GM12878 (cell line): ENCODE data around the gene MAN2A1. TPM values are rescaled to one million over a fixed set of nuclear protein-coding genes. Genes with fewer than 3 reads are reported as not detected.

Experiments
- ATAC-seq: fragments of 200-7000 bp; cut with Tn5 transposase; 3 replicates; pipeline ENCODE4 v1.9.1; 2020; ENCODE audit warnings: mild to moderate bottlenecking, moderate library complexity
- BruUV-seq: library from RNA; stranded (reverse); fragments of 400-500 nt; replicated peaks from 2 replicates; lab custom pipeline; 2021; lab: Mats Ljungman, UMichigan
- CTCF ChIA-PET: fragments of 300-600 bp; sonication (Branson Sonifier 250); formaldehyde crosslinking; extraction: SDS; loops from one replicate; lab custom pipeline; 2021; ENCODE audit warnings: inconsistent platforms; lab: Yijun Ruan, JAX
- POLR2A ChIA-PET: fragments of 350-600 bp; formaldehyde crosslinking; extraction: SDS; loops from one replicate; lab custom pipeline; 2021; ENCODE audit warnings: inconsistent platforms; lab: Charles Lee
- RAD21 ChIA-PET: fragments of 300-600 bp; sonication (Branson Sonifier 250); formaldehyde crosslinking; loops from one replicate; lab custom pipeline; 2023; ENCODE audit warnings: antibody characterized with exemption; ENCODE audit not compliant: unreplicated experiment; lab: Charles Lee
- SMC1A ChIA-PET: fragments of 300-600 bp; sonication (Branson Sonifier 250); formaldehyde crosslinking; loops from one replicate; lab custom pipeline; 2023; ENCODE audit not compliant: unreplicated experiment, uncharacterized antibody; lab: Charles Lee
- DNase-seq: peaks from one replicate; pipeline ENCODE4 v3.0.0-alpha.2; 2011; ENCODE audit warnings: low read depth, low spot score
- FAIRE-seq: peaks from 3 replicates; lab custom pipeline; 2011; peaks lifted over from hg19 to GRCh38; lab: Jason Lieb, UNC
- H2AFZ ChIP-seq: 2 replicates; pipeline ENCODE4 v1.6.0; 2011; ENCODE audit warnings: low read depth, low read length, control low read depth; ENCODE audit not compliant: control insufficient read depth
- H3K27ac ChIP-seq: 2 replicates; pipeline ENCODE4 v1.5.1; 2011; ENCODE audit warnings: control low read depth; ENCODE audit not compliant: control insufficient read depth, insufficient read depth
- H3K27me3 ChIP-seq, 2 experiments: replicated peaks in 1 of 2; 2 replicates each; pipeline versions ENCODE4 v1.6.0 to v1.6.1; 2011; ENCODE audit warnings: low read length in 1 of 2; ENCODE audit not compliant: control insufficient read depth in 2 of 2, insufficient read depth in 2 of 2
- H3K36me3 ChIP-seq, 2 experiments: 2 replicates each; pipeline ENCODE4 v1.5.1; 2011; ENCODE audit warnings: low read length in 1 of 2; ENCODE audit not compliant: control insufficient read depth in 2 of 2, insufficient read depth in 2 of 2
- H3K4me1 ChIP-seq: 2 replicates; pipeline ENCODE4 v1.6.1; 2011; ENCODE audit warnings: mild to moderate bottlenecking, low read length, moderate library complexity, mixed read lengths; ENCODE audit not compliant: control insufficient read depth, insufficient read depth
- H3K4me2 ChIP-seq: 2 replicates; pipeline ENCODE4 v1.6.0; 2011; ENCODE audit warnings: control low read depth; ENCODE audit not compliant: control insufficient read depth, insufficient read depth
- H3K4me3 ChIP-seq: fragments of 200-600 bp; sonication (generic); 2 replicates; pipeline ENCODE4 v1.5.1; 2016
- H3K79me2 ChIP-seq: 2 replicates; pipeline ENCODE4 v1.6.0; 2011; ENCODE audit warnings: low read length; ENCODE audit not compliant: control insufficient read depth, insufficient read depth
- H3K9ac ChIP-seq: 2 replicates; pipeline ENCODE4 v1.8.0; 2011; ENCODE audit warnings: low read length, control low read depth, mixed read lengths; ENCODE audit not compliant: control insufficient read depth, insufficient read depth
- H3K9me3 ChIP-seq: replicated peaks from 3 replicates; pipeline ENCODE4 v1.5.1; 2011; ENCODE audit warnings: mild to moderate bottlenecking, low read length; ENCODE audit not compliant: control insufficient read depth, insufficient read depth
- H4K20me1 ChIP-seq: 2 replicates; pipeline ENCODE4 v1.6.0; 2011; ENCODE audit not compliant: control insufficient read depth, insufficient read depth
- ATF7 ChIP-seq: fragments of 450-650 bp; IDR thresholded peaks from 2 replicates; pipeline ENCODE4 v1.6.1; 2016; ENCODE audit warnings: low read depth, mild to moderate bottlenecking
- BCL3 ChIP-seq: IDR thresholded peaks from 2 replicates; pipeline ENCODE4 v1.6.1; 2011; ENCODE audit warnings: borderline replicate concordance, low read depth, mild to moderate bottlenecking, moderate library complexity, low read length; ENCODE audit not compliant: insufficient read depth, poor library complexity, severe bottlenecking
- BRCA1 ChIP-seq: IDR thresholded peaks from 2 replicates; pipeline ENCODE4 v1.6.1; 2011; ENCODE audit warnings: low read depth, low read length, improper control_type of control experiment
- CHD2 ChIP-seq: IDR thresholded peaks from 2 replicates; pipeline ENCODE4 v1.6.1; 2011; ENCODE audit warnings: low read depth, low read length, improper control_type of control experiment, borderline replicate concordance
- EZH2 ChIP-seq: IDR thresholded peaks from 2 replicates; pipeline ENCODE4 v1.6.1; 2012; ENCODE audit warnings: low read depth, mild to moderate bottlenecking, control low read depth, inconsistent platforms, low read length, borderline replicate concordance; ENCODE audit not compliant: control insufficient read depth
- IKZF2 ChIP-seq, 2 experiments: fragments of 450-650 bp; IDR thresholded peaks; 2 replicates each; pipeline ENCODE4 v1.6.1; 2017; ENCODE audit warnings: mild to moderate bottlenecking in 2 of 2, moderate library complexity in 2 of 2
- IRF3 ChIP-seq: fragments of 450-650 bp; IDR thresholded peaks from 2 replicates; pipeline ENCODE4 v1.6.1; 2014; ENCODE audit warnings: mild to moderate bottlenecking
- MTA3 ChIP-seq: IDR thresholded peaks from 2 replicates; pipeline ENCODE4 v1.6.1; 2012; ENCODE audit warnings: low read length, inconsistent platforms, borderline replicate concordance
- POLR2A ChIP-seq: IDR thresholded peaks from 2 replicates; pipeline ENCODE4 v1.6.1; 2011; ENCODE audit warnings: low read depth, mild to moderate bottlenecking, low read length
- POU2F2 ChIP-seq: IDR thresholded peaks from 3 replicates; pipeline ENCODE4 v1.6.1; 2011; ENCODE audit warnings: low read depth, mild to moderate bottlenecking, low read length, borderline replicate concordance
- RELB ChIP-seq: fragments of 450-650 bp; IDR thresholded peaks from 2 replicates; pipeline ENCODE4 v1.6.1; 2017; ENCODE audit warnings: low read depth, mild to moderate bottlenecking, moderate library complexity
- SIX5 ChIP-seq: IDR thresholded peaks from 2 replicates; pipeline ENCODE4 v1.6.1; 2011; ENCODE audit warnings: mild to moderate bottlenecking, low read depth, low read length, moderate library complexity; ENCODE audit not compliant: severe bottlenecking
- STAT3 ChIP-seq: IDR thresholded peaks from 2 replicates; pipeline ENCODE4 v1.6.1; 2011; ENCODE audit warnings: low read depth, low read length, improper control_type of control experiment
- YY1 ChIP-seq: IDR thresholded peaks from 2 replicates; pipeline ENCODE4 v1.6.1; 2011; ENCODE audit warnings: low read depth, mild to moderate bottlenecking, low read length
- ZBTB40 ChIP-seq: fragments of 450-650 bp; IDR thresholded peaks from 2 replicates; pipeline ENCODE4 v1.6.1; 2016; ENCODE audit warnings: mild to moderate bottlenecking, moderate library complexity, borderline replicate concordance
- ZNF622 ChIP-seq: fragments of 450-650 bp; IDR thresholded peaks from 2 replicates; pipeline ENCODE4 v1.6.1; 2017; ENCODE audit warnings: mild to moderate bottlenecking, inconsistent platforms
- ZSCAN29 ChIP-seq: fragments of 450-650 bp; IDR thresholded peaks from 2 replicates; pipeline ENCODE4 v1.6.1; 2017; ENCODE audit warnings: mild to moderate bottlenecking, moderate library complexity
- WGBS: methylation state at CpG from one replicate; pipeline ENCODE4 v1.1.6; 2016; ENCODE audit warnings: low lambda C conversion rate; ENCODE audit not compliant: insufficient replicate concordance, insufficient coverage; ENCODE audit errors: missing lambda C conversion rate; 5-methylcytosine and 5-hydroxymethylcytosine counted together
- in situ Hi-C: fragments of 300-500 bp; cut with MboI; formaldehyde crosslinking; loops from 9 replicates; pipeline ENCODE4 v1.14.3; 2018; ENCODE audit warnings: mixed read lengths
- intact Hi-C: fragments of 100-400 bp; cut with micrococcal nuclease; formaldehyde crosslinking; loops from one replicate; pipeline ENCODE4 v1.14.2; 2022; ENCODE audit not compliant: unreplicated experiment
- polyA plus RNA-seq, 11 experiments: library from polyadenylated mRNA; depleted of rRNA in 4 of 11; unstranded in 6 of 11; stranded (reverse) in 5 of 11; fragments of >200 nt; fragmentation: Nextera tagmentation in 4 of 11; fragmentation: Illumina TruSeq in 1 of 11; extraction: Ambion mirVana in 4 of 11; extraction: Trizol in 1 of 11; gene quantifications; 1 replicate in 1 of 11; 2 replicates in 10 of 11; pipeline versions ENCODE4 v1.2.1 to v1.2.3, GENCODE V29; 2011 to 2016; ENCODE audit warnings: inconsistent platforms in 2 of 11, missing spikeins in 2 of 11, low read depth in 1 of 11
- total RNA-seq, 4 experiments: library from RNA; depleted of rRNA in 3 of 4; stranded (reverse); fragments of >200 nt in 3 of 4; fragmentation: Illumina TruSeq in 1 of 4; extraction: Trizol in 1 of 4; gene quantifications; 2 replicates each; pipeline versions ENCODE4 v1.2.1 to v1.2.3, GENCODE V29; 2013 to 2021

Gene MAN2A1
- total and polyA plus RNA-seq, 10 of the 15 experiments (the other 5 are each of a cell fraction or from before 2014, with no cell fraction given), result 4.2 to 27.9 (median 10.5) TPM

- BruUV-seq, result no TSS peak
- Histone ChIP-seq H3K4me2 (no peak overlapping the region), H3K27me3 (no peaks in the 10 kb centered on the region), H3K36me3 (no peaks in the 10 kb centered on the region), H3K27ac (no peak overlapping the region), H3K9ac (no peak overlapping the region), H2AFZ (no peak overlapping the region), H3K9me3 (no peaks in the 10 kb centered on the region)
- SMC1A ChIA-PET, result no interaction called here
- DNase-seq, result no peak
- RAD21 ChIA-PET, result no interaction called here
- in situ Hi-C loops (no loop called here), intact Hi-C loops (no loop called here)
- CTCF ChIA-PET, result no interaction called here
- TF ChIP-seq BRCA1, result no peak
- TF ChIP-seq BCL3, result no peak
- TF ChIP-seq IRF3, result no peak
- no peak for TF ChIP-seq RELB
- TF ChIP-seq ZBTB40, result no peak
- no peak for TF ChIP-seq IKZF2 (IDR thresholded peaks at IDR 0.05)
- TF ChIP-seq YY1, result no peak
- TF ChIP-seq ZNF622, result no peak
- TF ChIP-seq ZSCAN29, result no peak
- no peak for TF ChIP-seq POU2F2
- no peak for TF ChIP-seq ATF7
- no peak for TF ChIP-seq POLR2A
- TF ChIP-seq SIX5, result no peak
- no peak for TF ChIP-seq MTA3
- TF ChIP-seq STAT3, result no peak
- no peak for TF ChIP-seq CHD2
- TF ChIP-seq EZH2, result no peak
- TF ChIP-seq, all 136 proteins: peak for 0
- Histone ChIP-seq H3K79me2 (no peaks in the 10 kb centered on the region), H4K20me1 (no peaks in the 10 kb centered on the region), H3K4me1 (no peaks in the 10 kb centered on the region), H3K4me3 (no peak overlapping the region)
- FAIRE-seq (no peak), ATAC-seq (no peak)
- 21% methylated on average over 2 of the region's 2 CpGs for WGBS
- POLR2A ChIA-PET, result no interaction called here
Observed at GRCh38 chr5:109914906-109915305, 225.2 kb downstream of the MAN2A1 start.
